ENCODE measurements around the gene CLDN5. TPM values are rescaled to one million over a fixed set of nuclear protein-coding genes. Genes with fewer than 3 reads are reported as not detected.

CLDN5 gene
- total RNA-seq, 1 experiment from 2014 or later: 0.47 TPM

DNA sequence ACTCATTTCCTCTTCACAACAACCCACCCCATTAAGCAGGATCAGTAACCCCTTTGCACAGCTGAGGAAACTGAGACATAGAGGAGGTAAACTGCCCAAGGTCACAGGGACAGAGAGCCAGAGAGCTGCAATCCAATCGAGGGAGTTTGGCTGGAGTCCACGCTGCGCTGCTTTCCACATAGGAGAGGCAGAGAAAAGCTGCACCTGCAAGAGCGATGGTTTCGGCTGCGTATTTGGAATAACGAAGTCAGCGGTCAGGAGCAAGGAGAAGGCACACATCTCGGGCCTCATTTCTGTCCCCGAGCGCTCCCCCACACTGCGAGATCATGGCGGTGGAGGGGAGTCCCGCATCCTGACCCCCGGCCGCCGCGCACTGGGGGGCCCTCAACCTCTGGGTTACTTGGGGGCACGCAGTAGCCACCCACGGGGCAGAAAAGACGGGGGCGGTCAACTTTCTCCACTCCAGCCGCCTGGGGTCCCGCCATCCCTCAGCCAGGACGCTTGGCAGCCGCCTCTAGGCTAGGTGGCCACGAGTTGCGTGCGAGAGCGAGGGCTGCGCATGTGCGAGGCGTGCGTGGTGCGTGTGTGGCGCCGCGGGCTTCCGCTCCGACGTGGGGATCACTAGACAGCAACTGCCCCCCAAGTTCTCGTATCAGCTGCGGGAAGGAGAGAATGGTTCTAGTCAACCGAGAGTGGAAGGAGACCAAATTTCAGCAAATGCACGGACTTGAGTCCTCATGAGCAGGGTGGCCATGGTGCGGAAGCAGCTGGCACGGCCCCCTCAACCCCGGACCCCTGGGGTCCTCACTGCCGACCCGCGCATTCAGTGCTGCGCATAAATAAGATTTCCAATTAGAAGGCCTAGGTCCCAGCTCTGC is 42.3 kb upstream of the CLDN5 start:
- H3K9me2 ChIP-seq (replicated peaks; ENCODE audit: low read length): no peaks in the 10 kb centered on the region
- ATAC-seq (no peak), DNase-seq (no peak)
- H3K27me3 ChIP-seq (ENCODE audit: low read length): no peaks in the 10 kb centered on the region
- no peaks in the 10 kb centered on the region for H4K20me1 ChIP-seq (ENCODE audit: low read length)
- TF ChIP-seq, protein P1, sequence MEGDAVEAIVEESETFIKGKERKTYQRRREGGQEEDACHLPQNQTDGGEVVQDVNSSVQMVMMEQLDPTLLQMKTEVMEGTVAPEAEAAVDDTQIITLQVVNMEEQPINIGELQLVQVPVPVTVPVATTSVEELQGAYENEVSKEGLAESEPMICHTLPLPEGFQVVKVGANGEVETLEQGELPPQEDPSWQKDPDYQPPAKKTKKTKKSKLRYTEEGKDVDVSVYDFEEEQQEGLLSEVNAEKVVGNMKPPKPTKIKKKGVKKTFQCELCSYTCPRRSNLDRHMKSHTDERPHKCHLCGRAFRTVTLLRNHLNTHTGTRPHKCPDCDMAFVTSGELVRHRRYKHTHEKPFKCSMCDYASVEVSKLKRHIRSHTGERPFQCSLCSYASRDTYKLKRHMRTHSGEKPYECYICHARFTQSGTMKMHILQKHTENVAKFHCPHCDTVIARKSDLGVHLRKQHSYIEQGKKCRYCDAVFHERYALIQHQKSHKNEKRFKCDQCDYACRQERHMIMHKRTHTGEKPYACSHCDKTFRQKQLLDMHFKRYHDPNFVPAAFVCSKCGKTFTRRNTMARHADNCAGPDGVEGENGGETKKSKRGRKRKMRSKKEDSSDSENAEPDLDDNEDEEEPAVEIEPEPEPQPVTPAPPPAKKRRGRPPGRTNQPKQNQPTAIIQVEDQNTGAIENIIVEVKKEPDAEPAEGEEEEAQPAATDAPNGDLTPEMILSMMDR (conservative IDR thresholded peaks at IDR 0.05; ENCODE audit: low read depth, low read length): no peak
- TF ChIP-seq EZH2 (IDR thresholded peaks at IDR 0.05; ENCODE audit: low read length, unreplicated experiment): no peak
- H3K27ac ChIP-seq (ENCODE audit: low read length): peak overlapping the region; percentile 64
- CTCF ChIA-PET: no interaction called here
- H3K9ac ChIP-seq (ENCODE audit: low read length): no peak overlapping the region; the same call in 1 of the 2 replicates
- no peaks in the 10 kb centered on the region for H3K36me3 ChIP-seq (ENCODE audit: low read depth, low read length)
- H3F3A ChIP-seq (ENCODE audit: low read length, unreplicated experiment): peaks cover 9% of the 10 kb centered on the region
- H3K9me3 ChIP-seq (ENCODE audit: low read length): no peaks in the 10 kb centered on the region
- H3K4me2 ChIP-seq (ENCODE audit: low read length): peak overlapping the region; percentile 34; the same call in 1 of the 2 replicates
- H3K4me3 ChIP-seq (ENCODE audit: low read length): no peak overlapping the region
- intact Hi-C loops (cut with micrococcal nuclease): loop anchor here (10.0 kb wide), 1 partner anchor 58 kb away; no protein-coding TSS in a partner anchor
- POLR2A ChIA-PET (ENCODE audit: unreplicated experiment): interaction anchor here (0.6 kb wide), 1 partner anchor 17 kb away, joined by 3 read pairs; no protein-coding TSS in a partner anchor
- H3K79me2 ChIP-seq (ENCODE audit: low read length): no peaks in the 10 kb centered on the region
- peaks cover 42% of the 10 kb centered on the region for H3K4me1 ChIP-seq (ENCODE audit: insufficient read depth, low read length)
- H2AFZ ChIP-seq (ENCODE audit: low read length): no peak overlapping the region
- no TSS peak for BruUV-seq (replicated peaks)

DNA sequence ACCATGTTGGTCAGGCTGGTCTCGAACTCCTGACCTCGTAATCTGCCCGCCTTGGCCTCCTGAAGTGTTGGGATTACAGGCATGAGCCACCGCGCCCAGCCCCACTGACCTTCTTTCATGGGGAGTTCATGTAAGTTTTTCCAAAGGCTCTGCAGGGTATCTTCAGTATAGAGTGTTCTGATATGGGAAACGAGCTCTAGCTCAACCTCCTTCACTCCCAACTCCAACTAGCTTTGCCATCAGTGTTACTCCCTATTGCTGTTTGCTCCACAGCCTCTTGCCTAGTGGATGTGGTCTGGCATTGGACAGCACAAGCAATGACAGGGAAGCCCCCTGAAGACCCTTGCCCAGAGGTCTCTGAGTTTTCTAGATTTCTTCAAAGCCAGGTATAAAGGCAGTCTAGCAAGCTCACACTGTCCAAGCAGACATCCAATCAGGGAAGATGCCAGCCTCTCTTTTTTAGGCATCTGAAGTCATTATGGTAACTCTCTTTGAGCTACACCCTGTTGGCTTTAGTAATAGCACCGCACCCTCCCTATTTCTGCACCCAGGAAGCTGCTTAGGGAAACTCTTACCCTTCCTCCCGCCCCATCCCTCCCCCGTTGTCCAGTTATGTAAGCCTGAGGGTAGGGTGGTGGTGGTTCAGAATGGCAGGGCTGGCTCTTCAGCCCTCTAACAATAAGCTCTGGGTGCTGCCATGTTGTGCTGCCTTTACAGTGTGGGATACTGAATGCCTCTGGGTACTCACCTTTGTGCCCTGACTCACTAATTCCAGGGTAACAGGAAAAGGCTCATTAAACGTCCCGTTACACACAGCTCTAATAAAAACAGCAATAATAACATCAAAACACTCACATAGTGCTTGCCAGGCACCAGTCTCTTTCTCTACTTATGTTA is 41.4 kb upstream of the CLDN5 start:
- no peaks in the 10 kb centered on the region for H3K27me3 ChIP-seq (ENCODE audit: low read length)
- H3K4me1 ChIP-seq (ENCODE audit: insufficient read depth, low read length): peaks cover 38% of the 10 kb centered on the region
- peak overlapping the region; percentile 34; the same call in 1 of the 2 replicates for H3K4me2 ChIP-seq (ENCODE audit: low read length)
- peak; percentile 56 for DNase-seq
- H3K27ac ChIP-seq (ENCODE audit: low read length): peak overlapping the region; percentile 64
- H3K79me2 ChIP-seq (ENCODE audit: low read length): no peaks in the 10 kb centered on the region
- H3K4me3 ChIP-seq (ENCODE audit: low read length): no peak overlapping the region
- no peak overlapping the region; the same call in 1 of the 2 replicates for H3K9ac ChIP-seq (ENCODE audit: low read length)
- ChIA-PET CTCF (no interaction called here), POLR2A (ENCODE audit: unreplicated experiment) (interaction anchor here (0.6 kb wide), 1 partner anchor 16 kb away, joined by 3 read pairs; no protein-coding TSS in a partner anchor)
- no peaks in the 10 kb centered on the region for H3K9me3 ChIP-seq (ENCODE audit: low read length)
- peaks cover 9% of the 10 kb centered on the region for H3F3A ChIP-seq (ENCODE audit: low read length, unreplicated experiment)
- intact Hi-C loops (cut with micrococcal nuclease): loop anchor here (10.0 kb wide), 1 partner anchor 59 kb away; no protein-coding TSS in a partner anchor
- BruUV-seq (replicated peaks): no TSS peak
- H2AFZ ChIP-seq (ENCODE audit: low read length): no peak overlapping the region
- H3K9me2 ChIP-seq (replicated peaks; ENCODE audit: low read length): no peaks in the 10 kb centered on the region
- peak; percentile 66 for ATAC-seq
- TF ChIP-seq, protein P1 (conservative IDR thresholded peaks at IDR 0.05; ENCODE audit: low read depth, low read length): no peak
- TF ChIP-seq EZH2 (IDR thresholded peaks at IDR 0.05; ENCODE audit: low read length, unreplicated experiment) (no peak), EZH2phosphoT487 (IDR thresholded peaks at IDR 0.05; ENCODE audit: borderline replicate concordance, low read length) (no peak)
- no peaks in the 10 kb centered on the region for H3K36me3 ChIP-seq (ENCODE audit: low read depth, low read length)
- no peaks in the 10 kb centered on the region for H4K20me1 ChIP-seq (ENCODE audit: low read length)

Data from PC-3 (cell line).